DOHH2 (cell line): Measurements from ENCODE around the gene EML5.

ENCODE experiments used
- CTCF ChIP-seq: fragments of 200-600 bp; sonication (generic); IDR thresholded peaks from one replicate; pipeline ENCODE4 v1.5.1; 2014; ENCODE audit warnings: antibody characterized with exemption, mild to moderate bottlenecking, low read depth, low read length; ENCODE audit not compliant: poor library complexity, severe bottlenecking
- EZH2phosphoT487 ChIP-seq: fragments of 200-600 bp; sonication (generic); IDR thresholded peaks from 2 replicates; pipeline ENCODE4 v1.6.1; 2017; ENCODE audit warnings: borderline replicate concordance, mild to moderate bottlenecking, antibody characterized with exemption, low read length, moderate library complexity, mixed read lengths

GRCh38 chr14:88831284-88831683, 38.5 kb upstream of the EML5 start:
- no peak for TF ChIP-seq CTCF
- TF ChIP-seq EZH2phosphoT487 = no peak
